GM12873 (cell line): ENCODE data around the gene GABPB2.

Experiments used
- TF ChIP-seq, protein P1 (sequence below): IDR thresholded peaks from 2 replicates; pipeline ENCODE4 v1.5.1; 2012; ENCODE audit warnings: low read depth, mild to moderate bottlenecking, moderate library complexity, low read length, control low read depth; ENCODE audit not compliant: insufficient read depth; ENCODE audit errors: missing control alignments

GABPB2 gene

DNA sequence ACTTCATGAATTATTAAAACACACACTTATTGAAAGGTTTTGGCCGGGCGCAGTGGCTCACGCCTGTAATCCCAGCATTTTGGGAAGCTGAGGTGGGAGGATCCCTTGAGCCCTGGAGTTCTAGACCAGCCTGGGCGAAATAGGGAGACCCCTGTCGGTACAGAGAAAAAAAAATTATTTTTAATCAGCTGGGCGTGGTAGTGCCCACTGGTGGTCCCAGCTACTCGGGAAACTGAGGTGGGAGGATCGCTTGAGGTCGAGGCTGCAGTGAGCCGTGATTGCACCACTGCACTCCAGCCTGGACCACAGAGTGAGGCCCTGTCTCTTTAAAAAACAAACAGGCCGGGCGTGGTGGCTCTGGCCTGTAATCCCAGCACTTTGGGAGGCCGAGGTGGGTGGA lies 1.7 kb downstream of the GABPB2 start:
- TF ChIP-seq, protein P1, sequence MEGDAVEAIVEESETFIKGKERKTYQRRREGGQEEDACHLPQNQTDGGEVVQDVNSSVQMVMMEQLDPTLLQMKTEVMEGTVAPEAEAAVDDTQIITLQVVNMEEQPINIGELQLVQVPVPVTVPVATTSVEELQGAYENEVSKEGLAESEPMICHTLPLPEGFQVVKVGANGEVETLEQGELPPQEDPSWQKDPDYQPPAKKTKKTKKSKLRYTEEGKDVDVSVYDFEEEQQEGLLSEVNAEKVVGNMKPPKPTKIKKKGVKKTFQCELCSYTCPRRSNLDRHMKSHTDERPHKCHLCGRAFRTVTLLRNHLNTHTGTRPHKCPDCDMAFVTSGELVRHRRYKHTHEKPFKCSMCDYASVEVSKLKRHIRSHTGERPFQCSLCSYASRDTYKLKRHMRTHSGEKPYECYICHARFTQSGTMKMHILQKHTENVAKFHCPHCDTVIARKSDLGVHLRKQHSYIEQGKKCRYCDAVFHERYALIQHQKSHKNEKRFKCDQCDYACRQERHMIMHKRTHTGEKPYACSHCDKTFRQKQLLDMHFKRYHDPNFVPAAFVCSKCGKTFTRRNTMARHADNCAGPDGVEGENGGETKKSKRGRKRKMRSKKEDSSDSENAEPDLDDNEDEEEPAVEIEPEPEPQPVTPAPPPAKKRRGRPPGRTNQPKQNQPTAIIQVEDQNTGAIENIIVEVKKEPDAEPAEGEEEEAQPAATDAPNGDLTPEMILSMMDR, result no peak

DNA sequence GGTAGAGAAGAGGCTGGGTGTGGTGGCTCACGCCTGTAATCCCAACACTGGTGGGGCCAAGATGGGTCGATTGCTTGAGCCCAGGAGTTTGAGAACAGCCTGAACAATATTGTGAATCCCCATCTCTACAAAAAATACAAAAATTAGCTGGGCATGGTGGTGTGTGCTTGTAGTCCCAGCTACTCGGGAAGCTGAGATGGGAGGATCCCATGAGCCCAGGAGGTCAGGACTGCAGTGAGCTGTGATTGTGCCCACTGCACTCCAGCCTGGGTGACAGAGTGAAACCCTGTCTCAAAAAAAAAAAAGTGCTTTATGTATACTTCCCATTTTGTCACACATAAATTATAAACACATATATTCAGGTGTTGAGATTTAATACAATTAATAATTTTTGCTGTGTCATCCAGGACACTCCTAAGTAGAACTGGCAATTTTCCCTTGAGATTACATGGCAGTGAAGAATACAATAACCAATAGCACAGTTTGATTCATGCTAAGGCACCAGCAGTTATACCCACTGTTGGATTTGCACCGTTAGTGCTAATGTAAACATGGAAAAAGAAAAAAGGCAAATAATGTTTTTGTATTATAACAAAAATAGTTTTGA lies 15.5 kb downstream of the GABPB2 start:
- TF ChIP-seq, protein P1, result no peak

DNA sequence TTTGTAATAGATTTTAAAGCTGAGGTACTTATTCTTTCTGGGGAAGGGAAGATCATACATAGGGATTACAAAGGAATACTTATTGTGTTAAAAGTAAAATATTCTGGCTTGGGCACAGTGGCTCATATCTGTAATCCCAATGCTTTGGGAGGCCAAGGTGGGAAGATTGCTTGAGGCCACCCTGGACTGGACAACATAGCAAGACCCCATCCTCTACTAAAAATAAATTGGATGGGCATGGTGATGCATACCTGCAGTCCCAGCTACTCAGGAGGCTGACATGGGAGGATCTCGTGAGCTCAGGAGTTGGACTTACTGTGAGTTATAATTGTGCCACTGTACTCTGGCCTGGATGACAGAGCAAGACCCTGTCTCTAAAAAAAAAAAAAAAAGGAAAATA lies 27.6 kb downstream of the GABPB2 start:
- TF ChIP-seq, protein P1, result no peak

DNA sequence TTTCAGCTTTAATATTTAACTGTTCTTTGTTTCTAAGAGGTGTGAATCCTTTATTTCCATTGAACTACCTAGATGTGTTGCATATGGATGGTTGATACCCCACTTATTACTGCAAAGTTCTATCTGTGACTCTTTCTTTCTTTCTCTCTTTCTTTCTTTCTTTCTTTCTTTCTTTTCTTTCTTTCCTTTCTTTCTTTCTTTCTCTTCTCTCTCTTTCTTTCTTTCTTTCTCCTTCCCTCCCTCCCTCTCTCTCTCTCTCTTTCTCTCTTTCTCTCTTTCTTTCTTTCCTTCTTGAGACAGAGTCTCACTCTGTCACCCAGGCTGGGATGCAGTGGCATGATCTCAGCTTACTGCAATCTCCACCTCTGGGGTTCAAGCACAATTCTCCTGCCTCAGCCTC lies 34.1 kb downstream of the GABPB2 start:
- TF ChIP-seq, protein P1, result no peak

- TF ChIP-seq, protein P1, result no peak
Observed at GRCh38 chr1:151106894-151107293, 36.3 kb downstream of the GABPB2 start.

DNA sequence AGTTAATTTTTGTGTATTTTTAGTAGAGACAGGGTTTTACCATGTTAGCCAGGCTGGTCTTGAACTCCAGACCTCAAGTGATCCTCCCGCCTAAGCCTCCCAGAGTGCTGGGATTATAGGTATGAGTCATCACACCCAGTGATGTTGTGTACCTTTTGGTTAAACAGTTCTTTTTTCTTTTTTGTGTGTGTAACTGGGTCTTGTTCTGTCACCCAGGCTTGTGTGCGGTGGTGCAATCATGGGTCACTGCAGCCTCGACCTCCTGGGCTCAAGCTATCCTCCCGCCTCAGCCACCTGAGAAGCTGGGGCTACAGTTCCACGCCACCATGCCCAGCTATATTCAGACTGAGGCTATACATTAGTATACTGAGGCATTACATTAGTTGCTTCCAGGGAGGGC lies 37.8 kb downstream of the GABPB2 start:
- TF ChIP-seq, protein P1, result no peak

DNA sequence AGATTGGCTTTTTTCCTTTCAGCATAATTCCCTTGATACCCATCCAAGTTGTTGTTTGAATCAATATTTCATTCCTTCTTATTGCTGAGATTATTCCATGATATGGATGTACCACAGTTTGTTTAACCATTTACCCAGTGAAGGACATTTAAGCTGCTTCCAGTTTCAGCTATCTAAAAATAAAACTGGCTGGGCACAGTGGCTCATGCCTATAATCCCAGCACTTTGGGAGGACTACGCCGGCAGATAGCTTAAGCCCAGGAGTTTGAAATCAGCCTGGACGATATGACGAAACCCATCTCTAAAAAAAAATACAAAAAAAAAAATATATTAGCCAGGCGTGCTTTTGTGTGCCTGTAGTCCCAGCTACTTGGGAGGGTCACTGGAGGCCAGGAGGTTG lies 43.3 kb downstream of the GABPB2 start:
- TF ChIP-seq, protein P1, result no peak
